HG02571 (cell line): Measurements from ENCODE around the gene HGF.

Experiments
- ATAC-seq: cut with Tn5 transposase; IDR thresholded peaks from one replicate; pipeline ENCODE4 v1.9.1; 2021; ENCODE audit warnings: mild to moderate bottlenecking, moderate library complexity; ENCODE audit not compliant: unreplicated experiment

The HGF gene

DNA sequence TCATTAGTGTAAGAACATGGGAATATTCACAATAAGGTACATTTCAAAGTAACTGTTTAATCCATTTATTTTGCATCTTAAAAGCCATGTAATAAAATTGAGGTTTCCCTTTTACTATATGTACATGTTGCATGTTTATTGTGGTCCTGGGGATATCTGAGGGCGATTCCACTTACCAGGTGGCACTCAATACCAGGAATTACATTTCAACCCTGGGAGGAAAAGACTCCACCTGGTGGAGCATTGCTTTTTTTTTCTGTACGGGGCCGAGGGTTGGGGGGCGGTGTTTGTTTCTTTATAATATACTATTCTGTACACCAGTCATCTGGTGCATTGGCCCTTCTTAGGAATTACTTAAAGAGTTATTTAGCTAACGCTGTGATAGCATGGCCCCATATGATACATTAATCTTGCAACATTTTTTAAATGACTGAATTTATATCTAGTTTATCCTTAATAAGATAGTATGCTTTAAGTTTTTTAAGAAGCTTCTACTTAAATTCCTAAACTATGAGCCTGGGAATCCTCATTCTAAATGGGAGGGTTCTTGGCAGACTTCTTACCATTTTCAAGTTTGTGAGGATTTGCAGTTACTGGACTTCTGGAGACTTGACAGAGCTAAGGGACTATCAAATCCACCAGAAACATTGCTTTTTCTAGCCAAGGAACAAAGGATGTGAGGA lies 7.2 kb upstream of the HGF start:
- no peak for ATAC-seq

DNA sequence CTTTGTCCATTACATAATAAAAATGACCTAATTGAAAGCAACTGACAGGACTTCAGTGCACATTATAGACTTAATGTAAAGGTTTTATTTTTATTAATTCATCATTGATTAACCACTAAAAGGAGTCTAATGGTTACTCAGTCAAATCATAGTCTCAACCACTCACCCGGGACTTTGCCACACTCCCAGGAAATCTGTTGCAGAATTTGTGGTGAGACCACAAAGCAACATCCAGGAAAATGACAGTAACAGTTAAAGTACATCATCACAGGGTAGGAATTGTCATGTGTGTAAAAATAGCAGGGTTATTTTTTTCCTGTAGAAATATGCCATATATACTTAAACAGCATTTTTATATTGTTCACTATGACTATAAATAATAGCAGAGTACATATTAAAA lies 6.3 kb upstream of the HGF start:
- ATAC-seq, result no peak

DNA sequence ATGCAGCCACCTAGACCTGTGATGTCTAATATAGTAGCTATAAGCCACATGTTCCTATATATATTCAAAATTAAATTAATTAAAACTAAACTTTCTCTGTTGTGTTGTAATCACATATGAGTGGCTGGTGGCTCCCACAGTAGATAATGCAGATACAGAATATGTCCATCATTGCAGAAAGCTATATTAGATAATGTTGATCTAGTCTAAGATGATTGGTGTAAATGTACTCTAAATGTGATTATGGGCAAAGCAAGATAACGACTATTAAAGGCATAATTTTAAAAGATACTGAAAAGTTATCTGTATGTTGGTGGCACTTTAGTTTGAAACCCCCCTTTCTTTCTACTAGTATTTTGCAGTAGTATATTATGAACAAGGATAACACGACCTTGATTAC lies 5.7 kb upstream of the HGF start:
- no peak for ATAC-seq

DNA sequence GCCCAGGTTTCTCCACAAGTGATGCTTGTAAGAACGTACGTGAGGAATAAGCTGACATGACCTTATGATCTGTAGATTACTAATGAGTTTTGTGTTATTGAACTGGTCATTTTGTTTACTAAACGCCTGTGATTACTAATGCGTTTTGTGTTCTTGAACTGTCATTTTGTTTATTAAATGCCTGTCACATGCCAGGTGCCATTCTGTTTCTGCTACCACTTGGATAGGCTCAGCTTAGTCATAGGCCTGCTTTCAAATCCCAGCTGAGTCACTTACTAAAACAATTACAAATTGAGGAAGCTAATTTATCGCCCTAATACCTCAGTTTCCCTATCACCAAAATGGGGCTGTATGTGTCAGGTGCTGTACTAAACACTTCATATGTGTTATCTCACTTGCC lies 4.7 kb upstream of the HGF start:
- ATAC-seq, result no peak

DNA sequence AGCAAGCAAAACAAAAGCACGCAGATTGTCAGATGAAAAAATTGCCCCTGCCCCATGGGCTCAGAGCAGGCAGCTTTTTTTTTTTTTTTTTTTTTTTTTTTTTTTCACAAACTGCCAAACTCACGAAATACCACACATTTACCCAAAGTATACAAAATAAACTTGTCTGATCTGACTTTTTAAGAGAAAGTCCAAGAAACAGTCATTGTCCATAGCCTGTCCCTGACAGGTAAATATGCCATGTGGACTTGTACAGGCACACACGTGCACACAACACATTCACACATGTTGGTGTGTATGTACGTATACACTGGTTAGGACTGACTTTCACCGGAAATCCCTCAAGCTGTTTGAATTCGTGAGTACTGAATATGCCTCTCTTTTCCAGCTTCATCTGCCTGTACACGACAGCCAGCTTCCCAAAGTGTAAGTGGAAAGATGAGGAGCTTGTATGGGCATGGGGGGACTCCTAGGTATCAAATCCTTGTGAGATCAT lies 929 bp upstream of the HGF start:
- no peak for ATAC-seq

DNA sequence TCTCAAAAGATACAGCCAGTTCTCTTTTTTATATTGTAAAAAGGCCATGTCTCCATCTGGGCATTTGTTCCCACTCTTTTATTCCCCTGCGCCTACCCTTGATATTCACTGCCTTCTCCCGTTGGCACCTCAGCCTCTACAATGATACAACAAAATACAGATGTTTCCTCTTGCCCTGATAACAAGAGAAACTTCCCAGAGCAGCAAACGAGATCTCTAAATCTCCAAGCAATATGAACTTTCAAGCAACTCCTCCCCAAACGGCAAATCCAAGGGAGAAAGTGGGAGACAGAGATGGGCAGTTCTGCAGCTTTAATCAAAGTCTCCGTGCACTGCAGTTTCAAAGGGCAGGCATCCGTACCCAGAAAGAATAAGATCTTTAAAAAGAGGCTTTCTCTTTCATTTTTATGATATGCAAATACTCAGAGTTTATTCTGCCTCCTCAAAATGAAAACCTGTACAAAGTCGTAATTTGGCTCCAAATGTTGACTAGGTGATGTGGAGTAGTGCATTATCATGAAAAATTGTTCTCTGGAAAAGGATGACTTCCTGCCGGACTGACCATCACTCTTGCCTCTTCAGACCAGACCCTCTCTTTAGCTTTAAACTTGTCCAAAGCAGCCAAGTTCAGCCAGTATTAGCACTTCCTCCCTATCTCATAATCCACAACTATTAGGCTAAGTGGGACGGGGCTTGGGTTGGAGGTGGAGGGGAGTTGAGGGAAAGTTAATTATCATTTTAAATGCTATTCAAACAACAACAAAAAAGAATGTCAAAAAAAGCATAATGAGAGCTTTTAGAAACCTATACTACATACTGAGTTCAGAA lies 682 bp downstream of the HGF start:
- ATAC-seq, result no peak

DNA sequence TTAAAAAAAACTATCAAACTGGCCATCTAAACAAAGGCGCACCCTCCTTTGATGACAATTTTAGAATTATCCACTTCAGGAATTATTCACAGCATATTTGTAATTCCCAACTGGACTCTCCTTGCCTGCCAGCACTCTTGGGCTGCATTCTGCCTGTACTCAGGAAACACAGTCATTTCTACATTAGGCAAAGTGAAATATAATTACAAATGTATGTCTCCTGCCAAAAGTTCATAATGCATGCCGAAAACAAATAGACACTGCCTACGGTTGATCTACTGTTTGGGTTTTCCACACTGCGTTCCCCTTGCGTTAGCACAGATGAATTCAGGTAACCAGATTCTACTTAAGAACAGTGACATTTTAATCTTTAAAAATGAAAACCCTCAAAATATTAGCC lies 1.9 kb downstream of the HGF start:
- no peak for ATAC-seq

DNA sequence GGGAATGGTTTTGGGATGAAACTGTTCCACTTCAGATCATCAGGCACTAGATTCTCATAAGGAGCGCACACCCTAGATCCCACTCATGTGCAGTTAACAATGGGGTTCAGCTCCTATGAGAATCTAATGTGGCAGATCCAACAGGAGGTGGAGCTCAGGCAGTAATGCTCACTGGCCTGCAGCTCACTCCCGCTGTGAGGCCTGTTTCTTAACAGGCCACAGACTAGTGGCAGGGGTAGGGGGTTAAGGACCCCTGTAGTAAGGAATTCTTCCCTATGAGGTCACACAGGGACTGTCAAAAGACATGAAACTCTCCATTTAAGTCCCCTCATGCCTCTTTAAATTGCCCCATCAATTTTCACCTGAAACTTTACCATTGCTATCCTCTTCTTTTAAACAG lies 8.0 kb downstream of the HGF start:
- no peak for ATAC-seq

DNA sequence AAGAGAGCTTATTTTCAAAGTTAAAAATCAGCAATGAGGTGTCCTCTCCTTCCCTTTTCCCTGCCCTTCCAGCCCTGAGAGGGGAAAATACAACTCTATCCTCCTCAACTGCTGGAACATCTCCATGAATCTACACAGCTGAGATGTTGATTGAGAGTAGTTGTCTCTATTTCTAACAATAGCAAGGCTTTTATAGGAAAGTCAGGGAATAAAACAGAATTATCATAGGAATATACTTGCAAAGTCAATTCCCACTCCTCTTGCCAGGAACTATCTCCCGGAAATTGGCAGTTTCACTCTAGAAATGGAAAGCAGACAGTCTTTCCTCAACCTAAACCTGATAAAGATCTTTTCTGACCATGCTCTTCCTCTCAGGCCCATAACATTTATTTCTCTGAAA lies 8.8 kb downstream of the HGF start:
- no peak for ATAC-seq

DNA sequence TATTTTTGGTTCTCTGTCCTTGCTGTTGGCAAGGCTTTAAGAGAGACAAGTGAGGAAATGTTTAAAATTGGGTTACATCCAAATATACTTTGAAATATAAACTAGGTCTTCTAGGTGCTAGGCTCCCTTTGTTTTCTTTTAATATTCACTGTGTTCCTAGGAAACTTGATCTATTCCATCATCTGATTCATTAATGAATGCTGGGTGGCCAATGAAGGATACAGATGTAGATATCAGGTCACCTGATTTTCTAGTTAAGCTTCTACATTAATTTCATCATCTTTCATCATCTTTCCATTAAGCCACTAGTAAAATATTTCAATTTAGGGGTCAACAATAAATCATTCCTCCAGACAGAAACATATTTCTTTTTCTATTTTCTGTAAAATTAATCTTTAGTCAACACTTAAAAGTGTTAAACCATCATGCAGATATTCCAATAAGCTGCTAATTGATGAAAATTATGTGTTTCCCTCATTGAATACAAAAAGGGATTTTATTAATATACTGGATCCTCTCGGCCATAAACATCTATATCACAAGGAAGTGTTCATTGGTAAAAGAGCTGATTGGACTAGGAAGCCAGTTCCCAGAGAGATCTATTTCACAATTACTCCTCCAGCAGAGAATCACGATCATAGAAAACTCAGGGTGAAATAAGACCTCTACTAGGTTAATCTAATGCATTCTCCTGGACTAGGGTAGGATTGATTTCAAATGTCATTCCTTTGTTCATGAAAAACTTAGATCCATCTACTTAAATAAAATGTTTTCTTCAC lies 14.7 kb downstream of the HGF start:
- no peak for ATAC-seq

DNA sequence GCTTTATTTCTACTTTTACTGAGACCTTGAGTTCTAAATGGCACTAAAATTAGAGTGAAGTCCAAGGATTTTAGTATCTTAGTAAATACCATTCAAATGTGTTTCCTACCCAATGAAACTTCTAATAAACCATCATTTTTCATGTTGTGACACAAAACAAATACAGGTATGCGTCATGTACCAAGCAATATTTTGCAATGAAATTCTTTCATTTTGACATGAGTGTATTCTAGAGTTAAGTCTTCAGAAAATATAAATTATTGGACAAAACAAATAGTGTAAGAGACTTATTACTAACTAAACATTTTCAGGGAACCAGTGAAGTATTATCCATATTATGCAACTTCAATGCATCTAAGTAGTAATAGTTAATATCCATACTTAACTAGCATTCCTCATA lies 16.5 kb downstream of the HGF start:
- no peak for ATAC-seq

DNA sequence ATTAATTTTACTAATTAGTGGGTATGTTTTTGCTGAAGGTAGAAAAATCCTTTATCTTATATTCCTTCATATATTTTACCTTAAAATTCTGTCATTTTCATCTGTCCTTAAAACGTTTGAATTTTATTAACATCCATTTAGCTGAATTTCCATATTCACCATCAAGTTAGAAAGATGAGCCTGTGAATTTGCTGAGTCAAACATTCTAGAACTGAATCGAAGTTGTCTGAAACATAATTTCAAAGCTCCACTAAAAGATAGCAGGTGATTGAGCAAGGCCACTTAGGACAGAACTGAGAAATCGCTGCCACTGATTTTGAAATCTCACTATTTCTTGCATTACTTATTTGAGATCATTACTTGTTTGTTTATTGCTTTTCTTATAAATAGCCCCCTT lies 17.5 kb downstream of the HGF start:
- ATAC-seq, result no peak

DNA sequence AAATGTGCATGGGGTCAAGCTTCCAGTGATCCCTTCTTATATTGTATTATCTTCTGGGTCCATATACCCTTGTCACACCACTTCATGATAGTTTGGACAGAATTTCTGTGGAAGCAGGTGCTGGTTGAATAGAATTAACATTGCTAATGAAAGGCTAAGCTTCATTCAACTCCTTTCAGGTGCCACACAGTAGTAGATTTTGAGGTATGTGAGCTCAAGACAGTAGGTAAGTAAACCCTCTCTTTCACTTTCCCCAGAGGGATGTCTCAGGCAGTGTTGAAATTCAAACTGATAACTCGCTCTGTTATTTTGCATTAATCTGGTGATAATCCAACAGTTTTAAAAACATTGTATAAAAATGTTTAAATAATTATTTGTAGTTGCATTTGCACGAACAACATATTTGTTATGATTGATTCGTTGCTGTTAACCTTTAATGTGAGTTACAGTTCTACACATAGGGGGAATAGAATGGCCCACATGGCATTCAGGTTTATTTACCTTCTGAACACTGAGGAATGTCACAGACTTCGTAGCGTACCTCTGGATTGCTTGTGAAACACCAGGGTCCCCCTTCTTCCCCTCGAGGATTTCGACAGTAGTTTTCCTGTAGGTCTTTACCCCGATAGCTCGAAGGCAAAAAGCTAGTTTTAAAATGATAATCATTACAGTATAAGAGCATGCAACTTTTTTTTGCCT lies 18.1 kb downstream of the HGF start:
- no peak for ATAC-seq

DNA sequence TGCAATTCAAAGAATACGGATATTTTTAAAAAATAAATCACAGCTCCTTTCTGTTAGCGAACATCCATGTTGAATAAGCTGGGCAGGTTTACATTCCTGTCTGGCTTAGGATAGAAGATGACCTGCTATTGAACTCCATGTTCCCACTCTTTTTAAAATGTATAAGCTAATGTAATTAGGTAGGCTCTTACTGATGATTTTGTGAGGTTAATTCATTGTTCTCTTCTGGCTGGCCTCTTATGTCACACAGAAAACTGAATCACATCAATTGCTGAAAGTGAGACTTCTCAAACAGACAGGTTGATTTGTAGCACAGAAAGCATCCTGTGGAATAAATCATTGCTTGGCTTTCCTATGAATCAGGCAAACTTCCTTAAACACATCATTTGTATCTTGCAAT lies 24.2 kb downstream of the HGF start:
- ATAC-seq, result no peak

DNA sequence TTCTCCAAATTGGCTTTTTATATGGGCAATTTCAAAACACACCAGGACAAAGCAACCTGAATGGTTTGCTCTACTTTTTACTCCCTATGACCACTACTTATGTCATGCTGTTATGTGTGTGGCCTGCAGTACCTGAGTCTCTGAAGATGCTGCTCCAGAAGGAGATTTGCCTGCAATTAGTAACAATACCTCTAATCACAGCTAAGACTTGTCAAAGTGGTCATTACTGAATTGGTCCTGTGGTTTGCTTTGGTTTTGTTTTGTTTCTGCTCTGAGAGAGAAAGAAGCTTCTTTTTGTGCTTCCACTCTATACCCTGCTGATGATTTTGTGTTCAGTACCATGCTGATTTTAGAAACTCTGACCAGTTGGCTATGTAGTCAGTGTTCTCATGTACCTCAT lies 25.5 kb downstream of the HGF start:
- no peak for ATAC-seq

DNA sequence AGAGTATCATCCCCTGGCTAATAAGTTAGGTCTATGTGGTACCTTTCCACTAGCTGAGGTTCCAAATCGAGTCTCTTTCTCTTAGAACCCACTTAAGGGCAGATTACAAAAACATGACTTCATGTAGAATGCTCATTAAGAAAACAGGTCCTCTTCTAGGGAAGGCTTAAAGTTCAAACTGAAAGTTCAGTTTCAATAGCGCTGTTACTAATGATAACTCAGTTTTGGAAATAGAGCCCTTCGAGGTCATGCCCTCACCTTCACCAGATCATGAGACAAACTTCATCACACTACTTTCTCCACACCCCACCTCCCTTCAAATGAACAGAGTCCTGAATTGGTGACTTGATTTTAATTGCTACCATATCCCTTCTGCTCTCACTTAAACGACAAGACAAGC lies 26.2 kb downstream of the HGF start:
- ATAC-seq, result no peak

DNA sequence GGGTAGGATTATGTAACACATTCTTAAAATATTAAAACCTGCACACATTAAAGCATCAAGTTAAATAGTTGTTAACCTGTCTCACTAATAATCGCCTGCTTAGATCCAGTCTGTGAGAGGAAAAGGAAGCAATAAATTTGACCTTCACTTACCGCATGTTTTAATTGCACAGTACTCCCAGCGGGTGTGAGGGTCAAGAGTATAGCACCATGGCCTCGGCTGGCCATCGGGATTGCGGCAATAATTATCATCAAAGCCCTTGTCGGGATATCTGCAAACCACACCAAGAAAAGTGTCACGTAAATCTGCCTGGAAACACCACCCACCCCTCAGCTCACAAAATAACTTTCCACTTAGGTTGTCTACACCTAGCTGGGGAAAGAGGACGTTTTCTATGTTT lies 26.6 kb downstream of the HGF start:
- no peak for ATAC-seq

DNA sequence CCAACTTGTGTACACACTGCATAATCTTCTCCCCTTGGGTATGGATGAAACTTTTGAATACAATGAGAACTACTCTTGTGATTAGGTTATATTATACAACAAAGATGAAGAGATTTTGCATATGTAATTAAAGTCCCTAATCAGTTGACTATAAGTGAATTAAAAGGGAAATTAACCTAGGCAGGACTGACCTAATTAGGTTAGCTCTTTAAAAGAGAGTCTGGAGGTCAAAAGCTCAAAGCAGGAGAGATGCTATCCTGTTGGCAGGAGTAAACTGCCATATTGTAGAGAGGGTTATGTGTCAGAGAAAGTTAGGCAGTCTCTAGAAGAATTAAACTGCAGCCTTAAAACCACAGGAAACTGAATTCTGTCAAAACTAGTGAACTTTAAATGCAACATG lies 29.4 kb downstream of the HGF start:
- no peak for ATAC-seq

DNA sequence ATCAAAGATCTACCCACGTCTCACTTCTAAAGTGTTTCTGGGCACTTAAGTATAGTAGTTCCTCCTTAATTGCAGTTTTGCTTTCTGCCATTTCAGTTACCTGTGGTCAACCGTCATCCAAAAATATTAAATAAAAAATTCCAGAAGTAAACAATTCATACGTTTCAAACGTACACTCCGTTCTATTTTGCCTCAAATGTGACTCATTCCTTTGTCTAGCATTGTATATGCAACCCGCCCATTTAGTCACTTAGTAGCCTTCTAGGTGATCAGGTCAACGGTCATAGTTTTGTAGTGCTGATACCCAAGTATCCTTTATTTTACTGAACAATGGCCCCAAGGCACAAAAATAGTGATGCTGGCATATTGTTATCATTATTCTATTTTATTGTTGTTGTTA lies 33.8 kb downstream of the HGF start:
- no peak for ATAC-seq

DNA sequence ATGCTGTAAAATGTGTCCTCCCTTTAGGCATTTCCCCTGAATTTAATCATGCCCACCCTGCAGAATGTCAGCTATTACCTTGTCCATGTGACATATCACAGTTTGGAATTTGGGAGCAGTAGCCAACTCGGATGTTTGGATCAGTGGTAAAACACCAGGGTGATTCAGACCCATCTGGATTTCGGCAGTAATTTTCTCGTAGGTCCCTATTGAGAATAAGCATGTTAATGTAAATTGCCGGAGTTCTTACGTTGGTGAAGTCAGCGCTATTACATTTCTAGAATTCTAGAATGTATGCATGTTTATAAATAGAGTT lies 44.1 kb downstream of the HGF start:
- no peak for ATAC-seq
